Lung microvascular endothelial cell (primary cell): ENCODE measurements around the gene DNAJB2. TPM values are rescaled to one million over a fixed set of nuclear protein-coding genes. Genes with fewer than 3 reads are reported as not detected.
"Not testable (repeated sequence)": the region's sequence is repeated elsewhere in the genome, so short reads cannot be mapped to it uniquely, and the experiment has no call there.

Experiments
- DNase-seq, 2 donors: peaks; one replicate each; pipeline versions ENCODE4 v3.0.0 to v3.0.0-alpha.2; 2010; ENCODE audit warnings: low read depth in 2 of 2
- total RNA-seq: library from RNA; depleted of rRNA; stranded (reverse); fragments of >200 nt; gene quantifications from 2 replicates; pipeline ENCODE4 v1.2.1, GENCODE V29; 2014

The DNAJB2 gene
- total RNA-seq, 1 donor from 2014 or later: 28.0 TPM

GRCh38 chr2:219298759-219299371 is 19.7 kb downstream of the DNAJB2 start:
- peak; percentile 75 to 80 for DNase-seq

GRCh38 chr2:219299372-219299760 is 20.2 kb downstream of the DNAJB2 start:
- DNase-seq: no peak

GRCh38 chr2:219300022-219300421 is 20.9 kb downstream of the DNAJB2 start:
- DNase-seq: no peak

GRCh38 chr2:219302412-219302968 is 23.3 kb downstream of the DNAJB2 start:
- no peak for DNase-seq

DNA sequence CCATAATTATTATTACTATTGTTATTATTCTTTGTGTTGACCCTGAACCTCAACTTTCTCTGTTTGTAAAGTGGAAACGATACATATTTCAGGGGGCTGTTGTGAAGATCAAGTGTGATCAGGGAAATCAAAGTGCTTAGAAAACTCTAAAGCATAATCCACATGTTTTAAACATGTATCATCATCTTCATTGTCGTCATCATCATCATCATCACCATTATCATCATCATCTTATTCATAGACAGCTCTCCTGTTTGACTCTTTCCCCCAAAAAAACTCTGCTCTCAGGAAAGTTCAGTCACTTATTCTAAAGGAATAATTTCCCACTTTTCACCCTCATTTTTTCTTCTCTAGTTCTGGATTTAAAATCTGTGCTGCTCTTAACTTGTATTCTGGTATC is 25.1 kb downstream of the DNAJB2 start:
- no peak for DNase-seq

DNA sequence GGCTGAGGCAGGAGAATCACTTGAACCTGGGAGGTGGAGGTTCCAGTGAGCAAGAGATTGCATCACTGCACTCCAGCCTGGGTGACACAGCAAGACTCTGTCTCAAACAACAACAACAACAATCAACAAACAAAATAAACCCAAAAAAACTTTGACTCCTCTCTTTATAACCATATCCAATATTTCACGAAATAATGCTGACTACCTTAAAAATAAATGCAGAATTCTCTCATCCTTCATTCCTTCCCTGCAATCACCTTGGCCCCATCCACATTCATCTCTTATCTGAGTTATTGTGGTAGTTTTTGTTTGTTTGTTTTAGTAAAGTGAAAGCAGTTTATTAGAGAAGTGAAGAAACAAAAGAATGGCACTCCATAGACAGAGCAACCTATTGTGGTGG is 26.9 kb downstream of the DNAJB2 start:
- no peak for DNase-seq

DNA sequence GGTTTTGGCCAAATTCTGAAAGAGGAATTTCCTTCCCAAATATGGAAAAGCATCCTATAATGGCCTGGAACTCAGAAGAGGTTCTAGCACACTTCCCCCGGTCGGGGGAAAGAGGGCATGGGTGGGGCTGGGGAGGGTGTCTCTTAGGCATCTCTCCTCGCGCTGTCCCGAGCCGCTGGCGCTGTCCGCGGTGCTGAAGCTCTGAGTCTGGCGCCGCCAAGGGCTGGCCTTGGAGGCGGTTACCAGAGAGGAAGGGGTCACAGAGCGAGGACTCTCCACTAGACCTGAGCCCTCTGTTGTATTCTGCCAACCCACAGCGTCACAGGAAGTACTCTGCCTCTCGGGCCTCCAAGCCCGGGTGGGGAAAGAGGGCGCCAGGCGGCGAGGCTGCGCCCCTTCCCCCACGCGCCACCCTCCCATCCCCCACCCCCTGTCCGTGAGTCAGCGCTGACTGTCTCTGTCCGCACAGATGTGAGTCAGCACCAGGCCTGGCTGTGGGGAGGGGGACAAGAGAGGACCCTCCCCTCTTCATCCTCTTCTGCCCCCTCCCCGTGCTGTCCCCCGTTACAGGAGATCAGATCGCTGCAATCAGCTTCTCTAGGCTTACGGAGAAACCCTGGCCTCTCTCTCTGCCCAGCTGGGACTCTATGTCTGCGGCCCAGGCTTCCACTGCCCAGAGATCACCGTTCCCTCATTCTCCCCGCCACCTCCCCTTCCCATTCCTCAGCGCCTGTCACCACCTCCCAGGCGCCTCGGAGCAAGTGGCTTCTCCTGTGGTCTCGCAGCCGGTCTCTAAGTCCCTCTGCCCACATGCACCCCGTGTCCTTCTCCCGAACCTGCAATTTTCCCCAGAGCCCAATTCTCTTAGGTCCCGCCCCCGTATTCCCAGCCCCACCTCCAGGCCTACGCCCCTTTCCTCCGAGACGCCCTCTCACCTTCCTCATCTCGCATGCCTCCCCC is 29.3 kb downstream of the DNAJB2 start:
- DNase-seq: peak; percentile 55 to 62

- DNase-seq: no peak
Measured at GRCh38 chr2:219309278-219309677, 30.1 kb downstream of the DNAJB2 start, which contains the start of gene PTPRN. PTPRN (minus strand) TSS chr2:219309401; CDS start chr2:219309332, 69 bp downstream.

- not testable (repeated sequence) for DNase-seq
Measured at GRCh38 chr2:219312683-219313263, 33.6 kb downstream of the DNAJB2 start.

DNA sequence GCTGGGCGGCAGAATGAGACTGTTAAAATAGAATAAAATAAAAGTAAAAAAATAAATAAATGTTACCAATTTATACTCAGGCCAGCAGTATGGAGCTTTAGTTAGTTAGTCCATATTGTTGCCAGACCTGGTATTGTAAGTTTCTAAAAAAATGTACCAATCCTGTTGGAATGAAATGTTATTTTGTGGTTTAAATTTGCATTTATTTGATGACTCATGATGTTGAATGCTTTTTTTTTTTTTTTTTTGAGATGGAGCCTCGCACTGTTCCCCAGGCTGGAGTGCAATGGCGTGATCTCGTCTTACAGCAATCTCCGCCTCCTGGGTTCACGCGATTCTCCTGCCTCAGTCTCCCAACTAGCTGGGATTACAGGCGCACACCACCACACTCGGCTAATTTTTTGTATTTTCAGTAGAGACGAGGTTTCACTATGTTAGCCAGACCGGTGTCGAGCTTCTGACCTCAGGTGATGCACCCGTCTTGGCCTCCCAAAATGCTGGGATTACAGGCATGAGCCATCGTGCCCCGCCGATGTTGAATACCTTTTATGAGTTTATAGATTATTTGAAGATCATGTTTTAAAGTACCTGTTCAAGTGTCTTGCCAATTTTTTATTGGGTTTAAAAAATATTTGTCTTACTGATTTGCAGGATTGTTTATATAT is 35.8 kb downstream of the DNAJB2 start:
- no peak for DNase-seq

DNA sequence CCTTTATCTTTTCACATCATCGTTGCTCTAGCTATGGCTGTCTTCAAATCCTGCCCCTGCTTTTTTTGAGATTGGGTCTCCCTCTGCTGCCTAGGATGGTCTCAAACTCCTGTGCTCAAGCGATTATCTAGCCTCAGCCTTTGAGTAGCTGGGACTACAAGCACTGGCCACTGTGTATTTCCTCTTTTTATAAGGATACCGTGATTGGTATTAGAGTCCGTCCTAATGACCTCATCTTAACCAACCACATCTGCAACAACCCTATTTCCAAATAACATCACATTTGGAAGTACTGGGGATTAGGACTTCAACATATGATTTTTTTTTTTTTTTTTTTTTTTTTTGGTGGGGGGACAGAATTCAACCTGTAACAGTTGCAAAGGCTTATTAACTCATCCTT is 44.3 kb downstream of the DNAJB2 start:
- no peak for DNase-seq

DNA sequence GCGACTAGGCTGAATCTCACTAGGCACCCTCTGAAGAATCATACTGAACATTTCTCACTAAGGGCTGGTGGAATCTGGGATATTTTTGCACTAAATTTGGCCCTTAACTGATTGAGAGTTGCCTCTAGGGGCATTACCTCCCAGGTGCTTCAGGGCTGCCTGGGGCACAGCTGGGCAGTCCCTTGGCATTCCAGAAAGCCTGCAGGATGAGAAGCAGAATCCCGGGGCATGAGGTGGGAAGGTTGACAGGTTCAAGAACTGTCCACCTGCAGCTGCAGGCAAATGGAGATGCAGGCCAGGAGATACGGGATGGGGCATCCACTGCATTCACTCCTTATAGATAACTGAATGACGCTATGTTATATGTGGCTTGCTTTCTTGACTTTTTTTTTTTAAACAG is 46.0 kb downstream of the DNAJB2 start:
- DNase-seq: no peak

DNA sequence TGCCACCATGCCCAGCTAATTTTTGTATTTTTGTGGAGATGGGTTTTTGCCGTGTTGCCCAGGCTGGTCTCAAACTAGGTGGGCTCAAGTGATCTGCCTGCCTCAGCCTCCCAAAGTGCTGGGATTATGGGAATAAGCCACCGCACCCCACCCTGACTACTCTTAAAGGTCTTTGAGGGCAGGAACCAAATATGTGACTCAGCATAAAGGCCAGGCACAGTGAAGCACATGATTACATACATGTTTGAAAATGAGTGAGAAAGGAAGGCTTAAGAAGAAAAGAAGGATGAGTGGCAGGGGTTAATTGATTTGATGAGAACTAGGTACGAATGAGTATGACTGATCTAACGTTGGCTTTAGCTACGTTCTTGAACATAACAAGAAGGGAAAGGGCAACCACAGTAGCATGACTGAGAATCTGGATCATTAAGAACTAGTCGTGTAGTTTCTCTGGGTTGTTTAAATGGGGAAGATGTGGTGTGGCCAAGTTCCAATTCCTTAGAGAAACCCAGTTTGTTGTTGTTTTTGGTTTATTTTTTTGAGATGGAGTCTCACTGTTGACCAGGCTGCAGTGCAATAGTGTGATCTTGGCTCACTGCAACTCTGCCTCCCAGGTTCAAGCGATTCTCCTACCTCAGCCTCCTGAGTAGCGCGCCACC is 46.6 kb downstream of the DNAJB2 start:
- DNase-seq: no peak

GRCh38 chr2:219327719-219328118 is 48.6 kb downstream of the DNAJB2 start:
- DNase-seq: no peak

- peak; percentile 26 to 38 for DNase-seq
Measured at GRCh38 chr2:219331560-219332213, 52.5 kb downstream of the DNAJB2 start.

DNA sequence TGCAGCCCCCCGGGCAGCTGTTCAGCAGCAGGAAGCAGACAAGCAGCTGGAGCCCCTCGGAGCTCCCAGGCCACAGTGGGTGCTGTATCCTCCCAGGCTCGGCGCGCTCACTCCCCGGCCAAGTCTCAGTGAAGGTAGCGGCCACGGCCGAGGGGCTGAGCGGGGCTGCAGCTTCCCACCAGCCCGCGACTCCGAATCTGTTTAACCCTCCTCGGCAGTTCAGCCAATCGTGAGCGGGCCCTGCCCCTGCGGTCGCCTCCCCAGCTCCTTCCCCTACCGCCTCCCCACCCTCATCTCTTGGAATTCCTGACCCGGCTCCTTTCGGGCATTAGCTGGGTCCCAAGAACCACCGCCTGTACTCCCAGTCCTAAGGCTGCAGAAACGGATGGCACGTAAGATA is 53.4 kb downstream of the DNAJB2 start, which contains the start of gene RESP18:
RESP18 (minus strand) TSS at position 203 of the 400 bp plus-strand sequence.
- DNase-seq: no peak

- no peak for DNase-seq
Measured at GRCh38 chr2:219334076-219334475, 54.9 kb downstream of the DNAJB2 start.

DNA sequence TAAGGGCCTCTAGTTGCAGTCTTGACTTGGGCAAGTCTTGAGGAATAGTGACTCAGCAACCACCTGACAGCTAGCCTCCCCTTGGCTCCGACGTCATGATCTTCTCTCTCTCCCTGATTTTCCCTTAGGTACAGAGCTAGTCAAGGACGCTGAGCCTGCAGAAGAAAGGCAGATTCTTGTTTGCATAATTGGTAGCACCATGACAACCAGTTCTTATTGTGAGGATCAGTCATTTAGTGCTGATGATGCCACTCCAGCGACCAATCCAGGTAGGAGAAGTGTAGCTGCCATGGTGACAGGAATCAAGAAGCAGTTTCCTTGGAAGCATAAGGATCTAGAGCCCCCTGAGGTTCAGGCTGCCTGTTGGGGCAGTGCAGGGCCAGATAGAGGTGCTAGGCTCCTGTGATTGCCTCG is 56.2 kb downstream of the DNAJB2 start:
- no peak for DNase-seq
